ENCODE results near the gene STK4.

Gene STK4

DNA sequence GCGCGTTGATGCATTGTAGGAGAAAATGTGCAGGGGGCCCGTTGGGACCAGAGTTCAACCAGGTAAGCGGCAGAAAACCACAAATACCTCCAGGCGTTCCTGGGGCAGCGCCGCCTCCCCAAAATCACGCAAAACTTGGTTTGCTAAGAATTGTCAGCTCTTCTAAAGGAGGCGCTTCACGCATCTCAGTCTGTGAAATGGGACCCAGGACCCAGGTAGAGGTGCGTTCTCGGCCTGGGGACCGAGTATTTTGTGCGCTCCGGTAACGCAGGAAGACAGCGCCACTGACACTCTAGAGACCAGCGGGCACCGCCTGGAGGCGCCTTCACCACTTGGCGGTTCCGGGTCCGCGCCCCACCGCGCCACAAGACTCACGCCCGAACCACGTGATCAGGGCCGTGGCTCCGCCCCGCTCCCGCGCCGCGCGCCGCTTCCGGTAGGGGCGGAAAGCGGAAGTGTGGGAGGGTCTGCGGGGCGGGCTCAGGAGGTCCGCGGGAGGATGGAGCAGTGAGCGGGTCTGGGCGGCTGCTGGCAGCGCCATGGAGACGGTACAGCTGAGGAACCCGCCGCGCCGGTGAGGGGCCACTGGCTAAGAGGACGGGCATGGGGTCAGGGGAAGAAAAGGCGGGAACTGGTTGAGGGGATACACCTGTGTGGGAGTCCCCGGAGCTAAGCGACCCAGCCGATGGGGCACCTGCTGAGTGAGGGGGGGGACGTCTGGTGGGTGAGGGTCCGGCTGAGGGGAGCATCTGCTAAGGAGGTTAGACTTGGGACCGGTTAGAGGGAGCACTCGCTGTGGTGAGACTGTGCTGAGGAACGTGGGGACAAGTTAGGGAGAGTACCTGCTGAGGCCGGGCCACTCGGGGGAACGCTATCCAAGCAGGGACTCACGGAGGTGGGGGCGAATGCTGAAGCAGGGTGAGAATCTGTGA is at the start of gene STK4:
TSS of gene STK4 (plus strand) at position 483 of the 932 bp plus-strand sequence. CDS start at position 540, 57 bp downstream.
- peak; percentile 75 for DNase-seq

DNA sequence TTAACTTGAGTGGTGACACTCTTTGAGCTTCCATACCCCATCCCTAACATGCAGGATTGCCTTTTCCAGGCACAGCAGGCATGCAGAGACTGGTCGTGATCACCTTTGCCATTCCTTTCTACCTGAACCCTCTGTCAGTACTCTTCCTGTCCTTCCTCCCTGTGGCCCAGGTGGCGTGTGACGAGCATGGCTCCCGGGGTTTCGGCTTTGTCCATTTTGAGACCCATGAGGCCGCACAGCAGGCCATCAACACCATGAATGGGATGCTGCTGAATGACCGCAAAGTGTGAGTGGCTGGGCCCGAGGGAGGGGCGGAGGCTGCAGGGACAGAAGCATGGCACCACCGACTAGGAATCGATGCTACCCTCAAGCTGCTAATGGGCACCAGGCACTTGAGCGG is 49.7 kb upstream of the STK4 start:
- no peak for DNase-seq

DNA sequence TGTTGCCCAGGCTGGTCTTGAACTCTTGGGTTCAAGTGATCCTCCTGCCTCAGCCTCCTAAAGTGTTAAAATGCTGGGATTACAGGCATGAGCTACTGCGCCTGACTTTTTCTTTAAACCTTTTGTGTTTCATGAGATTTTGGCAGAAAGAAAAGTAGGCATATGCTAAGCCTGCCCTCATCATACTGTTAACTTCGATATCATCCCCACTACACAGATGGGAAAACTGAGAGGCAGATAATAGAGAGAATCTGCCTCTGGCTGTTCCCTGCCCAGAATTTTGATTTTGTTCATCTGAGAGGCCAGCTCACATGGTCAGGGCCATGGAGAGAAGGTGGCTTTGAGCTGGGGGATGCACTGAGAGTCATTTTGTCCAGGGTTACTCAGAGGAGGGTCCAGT is 48.9 kb upstream of the STK4 start:
- no peak for DNase-seq

DNA sequence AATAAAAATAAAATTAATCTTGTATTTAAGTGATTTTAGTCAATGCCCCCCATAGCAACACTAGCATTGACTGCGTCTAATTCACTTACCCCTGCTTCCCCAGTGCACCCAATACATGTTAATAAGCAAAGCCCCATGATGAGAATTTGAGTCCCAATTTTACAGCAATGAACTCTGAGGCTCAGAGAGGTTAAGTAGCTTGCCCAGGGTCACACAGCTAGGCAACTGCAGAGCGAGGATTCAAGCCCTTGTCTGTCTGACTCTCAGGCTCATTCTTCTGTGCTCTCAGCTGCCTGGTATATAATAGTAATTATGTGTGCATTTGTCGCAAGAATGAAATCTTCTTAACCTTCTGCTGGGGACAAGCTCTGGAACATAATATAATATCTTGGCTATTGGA is 48.0 kb upstream of the STK4 start:
- no peak for DNase-seq

DNA sequence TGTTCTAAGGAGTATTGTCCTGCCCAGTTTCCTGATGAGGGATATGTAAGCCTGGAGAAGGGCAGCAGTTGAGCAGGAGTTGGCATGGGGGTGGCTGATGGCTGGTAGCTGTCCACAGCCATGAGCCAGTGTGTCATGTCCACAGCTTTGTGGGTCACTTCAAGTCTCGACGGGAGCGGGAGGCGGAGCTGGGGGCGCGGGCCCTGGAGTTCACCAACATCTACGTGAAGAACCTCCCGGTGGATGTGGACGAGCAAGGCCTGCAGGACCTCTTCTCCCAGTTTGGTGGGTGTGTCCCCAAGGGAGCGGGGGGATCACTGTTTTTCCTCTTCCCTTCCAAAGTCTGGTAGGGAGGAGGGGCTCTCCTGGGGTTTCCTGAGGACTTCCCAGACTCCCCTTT is 47.6 kb upstream of the STK4 start:
- no peak for DNase-seq

DNA sequence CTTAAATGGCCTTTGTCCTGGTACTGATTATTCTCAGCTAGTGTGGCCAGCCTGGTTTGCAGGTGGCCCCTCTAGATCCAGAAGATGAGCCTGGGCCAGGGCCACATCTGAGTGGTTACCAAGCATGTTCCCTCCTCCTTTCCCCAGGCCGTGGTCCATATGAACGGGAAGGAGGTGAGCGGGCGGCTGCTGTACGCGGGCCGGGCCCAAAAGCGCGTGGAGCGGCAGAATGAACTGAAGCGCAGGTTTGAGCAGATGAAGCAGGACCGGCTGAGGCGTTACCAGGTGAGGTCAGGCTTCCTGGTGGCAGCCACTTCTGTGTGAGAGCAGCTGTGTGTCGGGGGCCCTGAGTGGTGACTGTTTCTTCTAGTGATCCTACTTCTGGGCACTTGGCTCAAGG is 44.9 kb upstream of the STK4 start:
- DNase-seq: no peak

DNA sequence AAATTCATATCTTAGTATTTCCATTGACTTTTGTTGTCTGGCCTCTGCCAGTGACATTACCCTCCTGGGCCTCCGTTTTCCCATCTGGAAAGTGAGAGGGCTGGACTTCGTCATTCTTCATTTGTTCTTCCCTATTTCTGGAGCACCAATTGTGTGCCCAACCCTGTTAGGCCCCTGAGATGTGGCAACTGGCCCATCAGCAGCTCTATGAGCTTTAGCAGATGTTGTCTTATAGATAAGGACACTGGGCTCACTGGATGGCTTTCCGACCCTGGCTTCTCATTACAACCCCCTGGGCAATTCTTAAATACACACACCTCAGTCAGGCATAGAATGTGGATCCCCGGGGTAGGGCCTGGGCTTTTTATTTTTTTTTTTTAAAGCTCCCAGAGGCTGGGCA is 41.8 kb upstream of the STK4 start:
- DNase-seq: no peak

DNA sequence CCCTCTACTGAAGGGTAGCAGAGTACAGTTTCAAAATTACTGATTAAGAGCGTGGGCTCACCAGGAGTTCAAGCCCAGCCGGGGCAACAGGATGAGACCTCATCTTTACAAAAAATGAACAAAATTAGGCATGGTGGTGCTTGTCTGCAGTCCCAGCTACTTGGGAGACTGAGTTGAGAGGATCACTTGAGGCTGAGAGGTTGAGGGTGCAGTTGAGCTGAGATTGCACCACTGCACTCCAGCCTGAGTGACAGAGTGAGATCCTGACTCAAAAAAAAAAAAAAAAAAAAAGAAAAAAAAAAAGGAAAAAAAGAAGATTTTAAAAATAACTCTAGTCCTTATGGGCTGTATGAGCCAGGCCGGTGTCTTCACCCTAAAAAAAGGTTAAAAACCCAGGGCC is 37.7 kb upstream of the STK4 start:
- no peak for DNase-seq

DNA sequence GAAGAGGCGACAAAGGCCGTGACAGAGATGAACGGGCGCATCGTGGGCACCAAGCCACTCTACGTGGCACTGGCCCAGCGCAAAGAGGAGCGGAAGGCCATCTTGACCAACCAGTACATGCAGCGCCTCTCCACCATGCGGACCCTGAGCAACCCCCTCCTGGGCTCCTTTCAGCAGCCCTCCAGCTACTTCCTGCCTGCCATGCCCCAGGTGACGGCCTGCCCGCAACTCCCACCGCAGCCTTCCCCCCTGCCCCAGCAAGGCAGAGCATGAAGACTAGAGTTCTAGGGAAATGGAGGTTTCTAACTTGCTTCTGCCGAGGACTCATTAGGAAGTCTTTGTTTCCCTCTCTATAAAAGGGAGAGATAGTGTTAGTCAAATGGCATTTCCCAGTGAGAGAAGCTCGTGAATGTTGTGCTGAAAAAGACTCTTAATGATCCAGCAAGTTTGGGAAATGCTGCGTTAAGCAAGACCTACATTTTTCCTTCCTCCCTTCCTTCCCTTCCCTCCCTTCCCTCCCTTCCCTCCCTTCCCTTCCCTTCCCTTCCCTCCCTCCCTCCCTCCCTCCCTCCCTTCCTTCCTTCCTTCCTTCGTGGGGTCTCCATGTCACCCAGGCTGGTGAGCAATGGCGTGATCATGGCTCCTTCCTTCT is 35.7 kb upstream of the STK4 start:
- DNase-seq: no peak

DNA sequence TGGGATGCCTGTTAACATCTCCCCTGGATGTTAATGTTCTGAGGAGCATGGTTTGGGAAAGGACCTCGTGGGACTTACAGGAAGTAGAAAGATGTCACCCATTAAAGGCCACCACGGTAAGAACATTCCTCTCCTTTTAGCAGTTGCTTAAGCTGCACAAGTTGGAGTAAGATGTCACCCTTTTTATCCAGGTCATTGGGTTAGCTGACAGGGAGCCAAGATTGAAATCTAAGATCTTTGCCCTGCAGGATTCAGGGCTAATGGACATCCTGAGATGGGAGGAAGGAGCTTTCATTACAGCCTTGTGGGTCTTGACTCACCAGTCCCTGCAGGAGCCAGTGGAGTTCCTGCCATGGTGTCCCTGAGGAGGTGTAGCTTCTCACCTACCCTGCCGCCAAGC is 34.4 kb upstream of the STK4 start:
- no peak for DNase-seq

DNA sequence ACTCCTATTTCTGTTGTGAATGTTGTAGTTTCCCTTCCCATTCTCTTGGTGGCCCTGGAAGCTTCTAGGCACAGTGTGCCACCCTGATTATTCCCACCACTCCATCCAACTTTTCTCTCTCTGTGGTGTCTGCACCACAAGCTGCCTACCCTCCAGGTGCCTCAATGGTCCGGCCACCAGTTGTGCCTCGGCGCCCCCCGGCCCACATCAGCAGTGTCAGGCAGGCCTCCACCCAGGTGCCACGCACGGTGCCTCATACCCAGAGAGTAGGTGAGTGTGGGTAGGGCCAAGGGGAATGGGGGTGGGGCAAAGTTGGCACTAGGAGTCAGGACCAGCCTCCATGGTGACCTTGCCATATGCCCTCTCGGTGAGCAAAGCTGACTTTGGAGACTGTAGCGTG is 33.4 kb upstream of the STK4 start:
- DNase-seq: no peak

DNA sequence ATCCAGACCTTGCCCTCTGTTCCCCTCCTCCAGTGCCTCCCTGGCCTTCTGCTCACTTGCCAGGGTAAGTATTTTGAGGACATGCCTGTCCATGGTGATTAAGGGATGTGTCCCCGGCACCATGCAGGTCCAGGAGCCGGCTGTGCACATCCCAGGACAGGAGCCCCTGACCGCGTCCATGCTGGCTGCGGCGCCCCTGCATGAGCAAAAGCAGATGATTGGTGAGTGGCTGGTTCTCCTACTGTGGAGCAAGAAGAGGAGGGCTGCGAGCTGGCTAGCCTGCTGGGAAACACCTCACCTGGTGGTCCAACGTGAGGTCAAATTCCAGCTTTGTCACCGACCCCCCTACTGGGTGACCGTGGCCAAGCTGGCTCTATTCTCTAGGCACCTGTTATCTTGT is 29.8 kb upstream of the STK4 start:
- no peak for DNase-seq

DNA sequence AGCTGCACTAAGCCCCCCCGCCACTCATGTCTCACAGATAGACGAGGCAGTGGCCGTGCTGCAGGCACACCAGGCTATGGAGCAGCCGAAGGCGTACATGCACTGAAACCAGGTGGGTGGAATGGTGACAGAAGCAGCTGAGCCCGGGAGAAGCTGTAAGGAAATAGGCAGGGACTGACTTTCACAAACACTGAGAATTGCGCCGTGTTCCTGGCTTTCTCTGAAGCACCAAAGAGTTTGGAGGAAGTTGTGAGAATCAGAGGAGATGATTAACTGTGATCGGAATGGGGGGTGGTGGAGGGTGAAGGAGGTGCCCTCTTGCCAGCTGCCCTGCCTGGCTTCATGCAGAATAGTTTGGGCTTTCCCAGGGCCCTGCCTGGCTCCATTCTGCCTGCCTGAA is 27.7 kb upstream of the STK4 start:
- no peak for DNase-seq

DNA sequence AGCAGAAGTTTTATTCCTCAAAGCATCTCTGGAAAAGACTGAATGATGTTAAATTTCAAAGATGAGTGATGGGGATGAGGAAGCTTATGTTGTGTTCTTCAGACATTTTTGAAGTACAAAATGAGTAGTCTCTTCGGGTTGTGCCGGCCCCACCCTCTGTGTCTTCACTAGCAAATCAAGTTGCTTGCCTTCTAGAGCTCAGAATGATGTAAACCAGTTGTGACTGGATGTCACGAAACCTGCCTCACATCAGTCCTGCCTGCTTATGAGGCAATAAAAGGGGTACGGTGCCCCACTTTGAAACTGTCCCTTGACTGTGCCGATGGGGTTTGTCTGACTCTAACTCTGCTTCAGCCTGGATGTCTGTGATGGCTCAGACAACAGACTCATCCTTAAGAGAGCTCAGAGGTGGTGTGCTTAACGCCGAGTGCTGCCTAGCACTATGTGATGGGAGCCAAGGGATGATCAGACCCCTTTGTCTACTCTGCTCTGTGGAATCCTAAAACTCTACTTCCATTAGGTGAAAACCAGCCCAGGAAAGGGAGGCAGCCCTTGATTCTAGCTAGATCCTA is 25.1 kb upstream of the STK4 start:
- DNase-seq: no peak

DNA sequence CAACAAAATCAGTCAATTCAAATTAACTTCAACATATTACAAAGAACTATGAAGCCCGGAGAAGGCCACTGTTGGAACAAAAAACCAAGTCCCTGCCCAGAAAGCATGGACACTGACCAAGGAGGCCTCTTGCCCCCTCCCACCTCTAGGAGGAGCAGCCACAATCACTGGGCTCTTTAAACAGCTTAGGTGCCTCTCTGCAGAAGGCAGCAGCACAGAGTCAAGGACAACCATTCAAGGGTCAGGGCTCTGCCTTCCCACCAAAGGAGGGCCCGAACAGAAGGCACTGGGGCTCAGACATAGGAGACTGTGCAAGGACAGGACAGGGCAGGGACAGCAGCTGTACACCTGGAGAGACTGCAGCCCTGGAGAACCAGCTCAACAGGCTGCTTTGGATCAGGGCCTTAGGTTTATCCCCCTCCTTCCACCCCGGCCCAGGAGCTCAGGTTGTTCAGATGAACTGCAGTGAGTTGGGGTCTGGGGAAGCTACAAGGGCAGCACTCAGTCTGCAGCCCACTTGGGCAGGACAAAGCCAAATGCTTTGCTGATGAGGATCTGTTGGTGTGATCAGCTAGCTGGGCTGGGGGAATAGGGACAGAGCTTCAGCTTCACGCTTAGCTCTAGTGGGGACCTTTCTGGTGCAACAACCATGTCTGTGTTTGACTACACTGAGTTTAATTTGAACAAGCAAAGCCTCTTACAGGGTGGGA is 23.9 kb upstream of the STK4 start:
- no peak for DNase-seq

DNA sequence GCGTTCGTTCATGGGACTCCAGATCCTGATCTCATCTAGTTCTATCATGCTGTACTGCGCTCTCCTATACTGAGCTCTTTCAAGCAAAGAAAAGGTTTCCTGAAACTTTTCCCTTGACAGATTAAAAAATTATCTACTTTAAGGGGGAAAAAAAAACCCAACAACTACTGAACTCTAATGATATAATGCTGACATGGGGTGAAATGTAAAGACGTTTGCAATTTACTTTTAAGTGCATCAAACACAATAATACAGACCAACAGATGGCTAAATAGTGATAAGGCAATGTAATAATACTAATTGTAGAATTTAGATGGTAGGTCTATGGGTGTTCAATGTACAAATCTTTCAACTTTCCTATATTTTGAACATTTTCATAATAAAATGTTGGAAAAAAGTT is 22.5 kb upstream of the STK4 start:
- no peak for DNase-seq

DNA sequence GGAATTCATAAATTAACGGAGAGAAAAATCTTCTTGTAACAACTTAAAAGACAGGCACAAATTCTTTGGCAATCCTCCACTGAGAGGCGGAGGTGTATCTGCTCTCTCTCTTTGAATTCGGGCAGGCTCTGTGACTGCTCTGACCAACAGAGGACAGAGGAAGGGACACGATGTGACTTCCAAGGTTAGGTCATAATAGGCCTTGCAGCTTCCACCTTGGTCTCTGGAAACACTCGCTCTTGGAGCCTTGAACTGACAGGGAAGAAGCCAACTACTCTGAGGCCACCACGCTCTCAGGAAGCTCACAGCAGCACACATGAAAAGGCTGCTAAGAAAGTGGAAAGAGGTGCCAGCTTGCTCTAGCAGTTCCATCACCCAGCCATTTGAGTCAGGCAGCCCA is 21.1 kb upstream of the STK4 start:
- DNase-seq: no peak

DNA sequence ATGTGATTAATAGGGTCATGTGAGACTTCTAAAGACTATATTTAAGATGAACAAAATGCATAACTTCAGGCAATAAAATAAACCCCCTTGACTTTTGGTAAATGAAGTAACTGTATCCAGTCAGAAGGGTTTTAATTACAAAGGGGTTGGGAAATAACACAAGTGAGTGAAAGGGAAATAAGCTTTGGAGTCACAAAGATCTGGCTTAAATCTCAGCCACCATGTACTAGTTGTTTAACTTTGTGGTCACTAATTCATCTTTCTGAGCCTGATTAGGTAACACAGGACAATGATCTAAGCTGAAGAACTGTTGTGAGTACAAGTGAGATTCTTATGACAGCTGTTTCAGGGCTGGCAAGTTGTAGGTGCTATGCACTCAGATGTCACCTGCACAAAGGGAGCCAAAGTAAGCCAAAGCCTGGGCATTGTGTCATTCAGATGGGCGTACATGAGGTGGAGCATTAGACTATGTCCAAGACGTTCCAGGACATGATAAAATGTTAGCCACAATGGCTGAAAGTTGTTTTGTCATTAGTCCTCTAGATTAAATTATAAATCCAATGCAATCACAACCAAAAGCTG is 19.9 kb upstream of the STK4 start:
- no peak for DNase-seq

DNA sequence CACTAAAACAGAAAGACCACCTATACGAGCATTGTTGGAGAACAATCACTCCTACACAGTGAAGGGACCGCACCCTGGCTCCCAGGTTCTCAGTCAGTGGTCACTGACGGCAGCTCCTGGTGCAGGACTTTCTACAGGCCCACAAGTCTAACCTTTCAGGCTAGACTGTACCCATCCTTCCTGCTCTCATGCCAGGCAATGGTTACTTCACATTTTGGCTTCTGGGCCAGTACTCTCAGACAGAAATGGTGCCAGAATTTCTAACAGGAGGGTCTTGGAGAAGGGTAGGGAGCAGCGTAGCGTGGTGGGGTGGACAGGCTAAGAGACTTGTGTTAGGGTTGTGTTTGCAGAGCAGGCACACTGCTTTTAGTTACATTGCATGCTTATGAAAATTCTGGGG is 18.2 kb upstream of the STK4 start:
- no peak for DNase-seq

DNA sequence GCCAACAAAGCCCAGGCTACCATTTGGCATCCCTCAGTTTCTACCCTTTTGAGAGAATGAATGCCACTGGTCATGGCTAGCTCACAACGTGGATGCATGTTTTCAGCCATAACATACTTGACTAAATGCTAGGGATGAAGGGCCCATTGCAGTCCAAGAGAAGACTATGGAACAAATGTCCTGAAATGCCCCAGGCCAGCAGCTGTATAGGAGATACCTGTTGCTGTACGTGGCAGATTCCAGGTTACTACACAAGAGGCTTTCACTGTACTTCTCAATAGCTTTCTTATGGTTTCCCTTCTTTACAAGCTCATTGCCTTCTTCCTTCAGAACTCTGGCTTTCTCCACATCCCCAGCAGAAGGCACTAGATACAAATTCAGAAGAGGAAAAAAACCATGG is 17.8 kb upstream of the STK4 start:
- no peak for DNase-seq

DNA sequence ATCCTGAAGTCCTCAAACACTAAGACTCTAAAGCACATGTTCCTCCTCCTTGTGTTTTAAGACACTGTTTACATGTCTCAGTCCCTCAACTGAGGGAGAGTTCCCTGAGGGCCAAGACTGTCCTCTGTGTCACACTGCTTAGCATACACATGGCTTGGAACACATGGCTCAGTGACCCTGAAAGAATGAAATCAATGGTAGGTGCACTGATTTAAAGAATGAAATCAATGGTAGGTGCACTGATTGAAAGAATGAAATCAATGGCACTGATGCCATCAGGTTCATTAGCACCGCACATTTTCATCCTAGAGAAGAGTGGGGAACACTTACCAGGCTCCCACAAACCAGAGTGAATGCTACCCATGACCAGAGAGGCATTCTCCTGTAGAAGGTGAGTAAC is 15.9 kb upstream of the STK4 start:
- no peak for DNase-seq

DNA sequence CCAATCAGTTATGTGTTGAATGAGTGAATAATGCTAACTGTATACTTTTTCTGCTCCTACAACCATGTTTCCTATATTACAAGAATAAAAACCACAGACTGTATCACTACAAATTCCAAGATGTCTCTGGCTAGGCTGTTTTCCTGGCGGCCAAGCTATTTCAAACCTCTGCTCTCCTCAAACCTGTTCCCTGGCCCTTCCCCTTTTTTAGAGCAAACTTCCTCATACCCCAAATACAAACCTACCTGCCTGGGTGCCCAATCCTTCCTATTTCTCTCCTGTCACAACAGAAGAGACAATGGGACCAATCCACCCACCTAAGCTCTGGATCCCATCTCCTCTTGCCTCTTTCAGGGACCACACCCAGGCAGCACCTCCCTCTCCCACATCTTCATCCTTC is 13.6 kb upstream of the STK4 start:
- DNase-seq: no peak

DNA sequence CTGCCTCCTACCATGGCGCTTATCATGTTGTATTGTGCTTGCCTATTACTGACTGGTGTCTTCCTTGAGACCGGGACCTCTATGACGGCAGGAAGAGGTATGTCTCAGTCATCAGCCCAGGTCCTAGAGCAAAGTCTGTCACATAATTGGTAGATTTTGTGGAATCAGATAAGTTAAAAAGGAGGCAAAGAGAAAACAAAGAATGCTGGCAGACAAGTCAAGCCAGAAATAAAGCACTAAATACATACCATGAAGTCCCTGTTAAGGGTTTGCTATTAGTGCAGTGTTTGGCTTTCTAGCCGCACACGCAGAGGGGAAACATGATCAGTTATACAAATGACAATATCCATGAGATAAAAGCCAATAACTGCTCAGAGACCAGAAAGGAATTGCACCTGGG is 12.1 kb upstream of the STK4 start:
- no peak for DNase-seq

Data from NCI-H748 treated with DMSO at 0.1 percent for 48 hours (cell line).